HL-60 (cell line): Measurements from ENCODE around the gene LRPAP1.

Experiments
- DNase-seq, 2 experiments: peaks; one replicate each; pipeline ENCODE4 v3.0.0-alpha.2; 2010 to 2020; ENCODE audit warnings: low read depth in 1 of 2, low spot score in 1 of 2
- H3K27ac ChIP-seq: fragments of 250-450 bp; sonication (Bioruptor Pico); replicated peaks from 2 replicates; pipeline ENCODE4 v1.5.1; 2020; ENCODE audit warnings: mild to moderate bottlenecking, moderate library complexity
- H3K27me3 ChIP-seq: fragments of 250-450 bp; sonication (Bioruptor Pico); 2 replicates; pipeline ENCODE4 v1.5.1; 2021; ENCODE audit warnings: mild to moderate bottlenecking, moderate library complexity; ENCODE audit not compliant: insufficient read depth, poor library complexity, severe bottlenecking
- H3K4me3 ChIP-seq: replicated peaks from 2 replicates; pipeline ENCODE4 v1.5.1; 2011; ENCODE audit warnings: mild to moderate bottlenecking, control low read depth, low read length; ENCODE audit not compliant: insufficient read depth
- CTCF ChIP-seq: IDR thresholded peaks from one replicate; pipeline ENCODE4 v1.5.1; 2011; ENCODE audit warnings: low read length, control low read depth, inconsistent platforms; ENCODE audit not compliant: insufficient read depth
- GABPA ChIP-seq: IDR thresholded peaks from 2 replicates; pipeline ENCODE4 v1.6.1; 2012; ENCODE audit warnings: low read depth
- POLR2AphosphoS5 ChIP-seq: IDR thresholded peaks from 2 replicates; pipeline ENCODE4 v1.6.1; 2012; ENCODE audit warnings: low read depth
- SPI1 ChIP-seq: IDR thresholded peaks from 2 replicates; pipeline ENCODE4 v1.6.1; 2012; ENCODE audit warnings: low read depth, mild to moderate bottlenecking, borderline replicate concordance
- TF ChIP-seq, protein P1 (sequence below): IDR thresholded peaks from 2 replicates; pipeline ENCODE4 v1.6.1; 2012; ENCODE audit warnings: low read depth; ENCODE audit not compliant: insufficient replicate concordance

Gene LRPAP1

GRCh38 chr4:3479358-3480101 is 52.7 kb downstream of the LRPAP1 start:
- TF ChIP-seq SPI1 (no peak), CTCF (no peak), GABPA (no peak), POLR2AphosphoS5 (no peak)
- TF ChIP-seq, protein P1, sequence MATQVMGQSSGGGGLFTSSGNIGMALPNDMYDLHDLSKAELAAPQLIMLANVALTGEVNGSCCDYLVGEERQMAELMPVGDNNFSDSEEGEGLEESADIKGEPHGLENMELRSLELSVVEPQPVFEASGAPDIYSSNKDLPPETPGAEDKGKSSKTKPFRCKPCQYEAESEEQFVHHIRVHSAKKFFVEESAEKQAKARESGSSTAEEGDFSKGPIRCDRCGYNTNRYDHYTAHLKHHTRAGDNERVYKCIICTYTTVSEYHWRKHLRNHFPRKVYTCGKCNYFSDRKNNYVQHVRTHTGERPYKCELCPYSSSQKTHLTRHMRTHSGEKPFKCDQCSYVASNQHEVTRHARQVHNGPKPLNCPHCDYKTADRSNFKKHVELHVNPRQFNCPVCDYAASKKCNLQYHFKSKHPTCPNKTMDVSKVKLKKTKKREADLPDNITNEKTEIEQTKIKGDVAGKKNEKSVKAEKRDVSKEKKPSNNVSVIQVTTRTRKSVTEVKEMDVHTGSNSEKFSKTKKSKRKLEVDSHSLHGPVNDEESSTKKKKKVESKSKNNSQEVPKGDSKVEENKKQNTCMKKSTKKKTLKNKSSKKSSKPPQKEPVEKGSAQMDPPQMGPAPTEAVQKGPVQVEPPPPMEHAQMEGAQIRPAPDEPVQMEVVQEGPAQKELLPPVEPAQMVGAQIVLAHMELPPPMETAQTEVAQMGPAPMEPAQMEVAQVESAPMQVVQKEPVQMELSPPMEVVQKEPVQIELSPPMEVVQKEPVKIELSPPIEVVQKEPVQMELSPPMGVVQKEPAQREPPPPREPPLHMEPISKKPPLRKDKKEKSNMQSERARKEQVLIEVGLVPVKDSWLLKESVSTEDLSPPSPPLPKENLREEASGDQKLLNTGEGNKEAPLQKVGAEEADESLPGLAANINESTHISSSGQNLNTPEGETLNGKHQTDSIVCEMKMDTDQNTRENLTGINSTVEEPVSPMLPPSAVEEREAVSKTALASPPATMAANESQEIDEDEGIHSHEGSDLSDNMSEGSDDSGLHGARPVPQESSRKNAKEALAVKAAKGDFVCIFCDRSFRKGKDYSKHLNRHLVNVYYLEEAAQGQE, result no peak
- Histone ChIP-seq H3K27ac (no peak overlapping the region), H3K27me3 (peaks cover 22% of the 10 kb centered on the region), H3K4me3 (no peak overlapping the region)
- DNase-seq, result no peak

DNA sequence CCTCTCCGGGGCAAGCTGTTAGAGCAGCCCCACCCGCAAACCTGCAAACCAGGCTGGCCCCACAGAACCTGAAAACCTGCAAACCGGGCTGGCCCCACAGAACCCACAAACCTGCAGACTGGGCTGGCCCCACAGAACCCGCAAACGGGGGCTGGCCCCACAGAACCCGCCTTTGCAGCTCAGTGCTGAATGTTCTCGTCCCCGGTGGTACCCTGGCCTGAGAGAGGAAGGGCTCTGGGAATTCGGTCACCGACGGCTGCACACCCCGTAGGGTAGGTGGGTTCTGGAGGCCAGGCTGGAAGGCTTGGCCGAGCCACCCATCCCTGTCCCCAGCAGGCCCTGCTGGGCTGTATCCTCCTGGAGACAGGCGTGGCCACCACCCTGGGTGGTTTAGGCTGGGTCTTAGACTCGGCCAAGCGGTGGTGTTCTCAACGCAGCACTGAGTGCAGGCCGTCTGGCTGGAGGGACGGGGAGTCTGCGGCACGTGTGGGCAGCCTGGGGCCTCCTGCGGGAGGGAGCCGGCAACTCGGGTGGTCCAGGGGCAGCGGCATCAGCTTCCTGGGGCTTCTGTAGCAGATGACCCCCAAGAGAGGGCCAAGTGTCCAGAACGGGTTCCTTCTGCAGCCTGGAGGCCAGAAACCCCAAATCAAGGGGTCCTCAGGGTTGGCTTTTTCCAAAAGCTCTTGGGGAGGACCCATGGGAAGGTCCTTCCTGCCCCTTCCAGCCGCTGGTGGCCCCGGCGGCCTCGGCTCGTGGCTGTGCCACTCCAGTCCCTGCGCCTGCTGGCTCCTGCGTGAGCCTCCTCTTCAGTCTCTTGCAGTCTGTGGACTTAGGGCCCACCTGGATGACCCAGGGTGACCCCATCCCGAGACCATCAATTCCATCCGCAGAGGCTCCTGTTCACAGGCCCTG is 53.5 kb downstream of the LRPAP1 start:
- Histone ChIP-seq H3K27me3 (peaks cover 14% of the 10 kb centered on the region), H3K27ac (no peak overlapping the region), H3K4me3 (no peak overlapping the region)
- TF ChIP-seq SPI1, result no peak
- no peak for TF ChIP-seq GABPA
- no peak for TF ChIP-seq POLR2AphosphoS5
- no peak for TF ChIP-seq CTCF
- TF ChIP-seq, protein P1, result no peak
- no peak for DNase-seq

GRCh38 chr4:3477750-3478430 is 54.3 kb downstream of the LRPAP1 start:
- peaks cover 9% of the 10 kb centered on the region for H3K27me3 ChIP-seq

More at GRCh38 chr4:3477750-3478430, 54.3 kb downstream of the LRPAP1 start:
- no peak for TF ChIP-seq GABPA
- no peak for TF ChIP-seq POLR2AphosphoS5
- no peak for TF ChIP-seq SPI1
- TF ChIP-seq CTCF, result no peak
- TF ChIP-seq, protein P1, result no peak
- DNase-seq, result no peak
- Histone ChIP-seq H3K27ac (no peak overlapping the region), H3K4me3 (no peak overlapping the region)
